H1 (cell line): ENCODE results near the gene SLC5A9. TPM values are rescaled to one million over a fixed set of nuclear protein-coding genes. Genes with fewer than 3 reads are reported as not detected.

Source experiments
- CTCF ChIA-PET: fragments of 300-600 bp; sonication (Branson Sonifier 250); formaldehyde crosslinking; loops from one replicate; lab custom pipeline; 2021; ENCODE audit not compliant: partially characterized antibody; lab: Charles Lee
- POLR2A ChIA-PET: fragments of 300-600 bp; sonication (Branson Sonifier 250); formaldehyde crosslinking; loops from one replicate; lab custom pipeline; 2021; ENCODE audit warnings: inconsistent platforms; ENCODE audit not compliant: partially characterized antibody; lab: Charles Lee
- DNase-seq, 2 experiments: peaks; one replicate each; pipeline versions ENCODE4 v3.0.0 to v3.0.0-alpha.2; 2010 to 2022; ENCODE audit warnings: low spot score in 2 of 2, low read depth in 1 of 2, mixed read lengths in 1 of 2
- FAIRE-seq: peaks from 2 replicates; lab custom pipeline; 2011; peaks lifted over from hg19 to GRCh38; lab: Jason Lieb, UNC
- H2AFZ ChIP-seq: 2 replicates; pipeline ENCODE4 v1.8.1; 2012; ENCODE audit warnings: low read length, inconsistent platforms
- H2AK5ac ChIP-seq: 2 replicates; pipeline ENCODE4 v1.6.1; 2013; ENCODE audit warnings: low read depth, low read length
- H2BK120ac ChIP-seq: replicated peaks from 2 replicates; pipeline ENCODE3; 2013; ENCODE audit warnings: low read depth, low read length, inconsistent platforms
- H2BK12ac ChIP-seq: 2 replicates; pipeline ENCODE4 v1.6.1; 2013; ENCODE audit warnings: low read depth, low read length
- H2BK15ac ChIP-seq: 2 replicates; pipeline ENCODE4 v1.6.1; 2013; ENCODE audit warnings: low read length
- H2BK20ac ChIP-seq: 2 replicates; pipeline ENCODE4 v1.6.1; 2013; ENCODE audit warnings: low read length
- H2BK5ac ChIP-seq: 2 replicates; pipeline ENCODE4 v1.6.1; 2013; ENCODE audit warnings: low read depth, low read length
- H3K14ac ChIP-seq: 2 replicates; pipeline ENCODE4 v1.6.1; 2013; ENCODE audit warnings: inconsistent platforms; ENCODE audit not compliant: insufficient read length
- H3K18ac ChIP-seq: 2 replicates; pipeline ENCODE4 v1.6.1; 2013; ENCODE audit warnings: low read length; ENCODE audit errors: extremely low read depth
- H3K23ac ChIP-seq: 2 replicates; pipeline ENCODE4 v1.6.1; 2013; ENCODE audit warnings: inconsistent platforms; ENCODE audit not compliant: insufficient read length
- H3K23me2 ChIP-seq: 2 replicates; pipeline ENCODE4 v1.6.1; 2013; ENCODE audit warnings: low read depth, low read length
- H3K27ac ChIP-seq: 2 replicates; pipeline ENCODE4 v1.6.1; 2011; ENCODE audit warnings: low read depth, low read length, inconsistent platforms
- H3K27me3 ChIP-seq, 4 experiments: replicated peaks in 1 of 4; 1 replicate in 1 of 4; 2 replicates in 3 of 4; pipeline versions ENCODE4 v1.6.1 to v1.8.1; 2011 to 2013; ENCODE audit warnings: low read length in 3 of 4, mild to moderate bottlenecking in 3 of 4, inconsistent platforms in 2 of 4, mixed read lengths in 2 of 4, moderate library complexity in 1 of 4; ENCODE audit not compliant: control insufficient read depth in 3 of 4, insufficient read depth in 3 of 4; ENCODE audit errors: extremely low read depth in 1 of 4
- H3K36me3 ChIP-seq, 4 experiments: 2 replicates each; pipeline versions ENCODE4 v1.6.1 to v1.8.1; 2011 to 2013; ENCODE audit warnings: mild to moderate bottlenecking in 4 of 4, low read length in 3 of 4, moderate library complexity in 2 of 4, control low read depth in 1 of 4, inconsistent platforms in 1 of 4; ENCODE audit not compliant: insufficient read depth in 4 of 4, control insufficient read depth in 2 of 4
- H3K4ac ChIP-seq: replicated peaks from 2 replicates; pipeline ENCODE3; 2013; ENCODE audit warnings: low read length, low read depth, mixed read lengths, inconsistent platforms; ENCODE audit not compliant: insufficient read length
- H3K4me1 ChIP-seq, 4 experiments: replicated peaks in 1 of 4; 1 replicate in 1 of 4; 2 replicates in 3 of 4; pipeline versions ENCODE4 v1.6.1 to v1.8.1; 2011 to 2013; ENCODE audit warnings: low read length in 3 of 4, inconsistent platforms in 2 of 4, mixed read lengths in 1 of 4; ENCODE audit not compliant: insufficient read depth in 4 of 4, control insufficient read depth in 3 of 4
- H3K4me2 ChIP-seq, 2 experiments: 2 replicates each; pipeline versions ENCODE4 v1.6.1 to v1.8.1; 2011 to 2013; ENCODE audit warnings: low read depth in 2 of 2, low read length in 2 of 2, control low read depth in 1 of 2, inconsistent platforms in 1 of 2, mild to moderate bottlenecking in 1 of 2; ENCODE audit not compliant: insufficient read depth in 1 of 2
- H3K4me3 ChIP-seq, 4 experiments: fragments of 200-600, 300-600 bp in 1 of 4; sonication (generic), shearing (Covaris generic), sonication (Bioruptor Twin) in 1 of 4; 2 replicates each; pipeline versions ENCODE4 v1.5.1 to v1.8.1; 2011 to 2016; ENCODE audit warnings: low read length in 4 of 4, low read depth in 3 of 4, control low read depth in 2 of 4, inconsistent platforms in 2 of 4, mild to moderate bottlenecking in 2 of 4, mixed read lengths in 1 of 4, moderate library complexity in 1 of 4; ENCODE audit not compliant: insufficient read depth in 2 of 4; ENCODE audit errors: extremely low read depth in 1 of 4
- H3K56ac ChIP-seq: replicated peaks from 2 replicates; pipeline ENCODE3; 2013; ENCODE audit warnings: low read depth, mild to moderate bottlenecking, mixed read lengths, low read length, inconsistent platforms; ENCODE audit not compliant: insufficient read length
- H3K79me1 ChIP-seq: 2 replicates; pipeline ENCODE4 v1.6.1; 2013; ENCODE audit warnings: low read depth, low read length, control low read depth
- H3K79me2 ChIP-seq, 2 experiments: 2 replicates each; pipeline versions ENCODE4 v1.6.1 to v1.8.1; 2012 to 2013; ENCODE audit warnings: low read length in 2 of 2, mild to moderate bottlenecking in 2 of 2, inconsistent platforms in 1 of 2; ENCODE audit not compliant: insufficient read depth in 2 of 2, control insufficient read depth in 1 of 2
- H3K9ac ChIP-seq, 4 experiments: replicated peaks in 1 of 4; 1 replicate in 1 of 4; 2 replicates in 3 of 4; pipeline versions ENCODE4 v1.6.1 to v1.8.1; 2011 to 2013; ENCODE audit warnings: low read depth in 3 of 4, low read length in 3 of 4, control low read depth in 2 of 4, mild to moderate bottlenecking in 2 of 4, moderate library complexity in 2 of 4, inconsistent platforms in 1 of 4; ENCODE audit errors: extremely low read depth in 1 of 4
- H3K9me3 ChIP-seq, 2 experiments: 2 replicates each; pipeline versions ENCODE4 v1.6.1 to v1.8.1; 2012 to 2013; ENCODE audit warnings: mild to moderate bottlenecking in 2 of 2, moderate library complexity in 2 of 2, control low read depth in 1 of 2, inconsistent platforms in 1 of 2, low read depth in 1 of 2, low read length in 1 of 2, mixed read lengths in 1 of 2; ENCODE audit not compliant: insufficient read depth in 2 of 2
- H4K20me1 ChIP-seq, 2 experiments: replicated peaks in 1 of 2; 2 replicates each; pipeline versions ENCODE3 to v1.8.1; 2011 to 2013; ENCODE audit warnings: inconsistent platforms in 2 of 2, low read length in 2 of 2, mild to moderate bottlenecking in 1 of 2; ENCODE audit not compliant: insufficient read depth in 2 of 2, control insufficient read depth in 1 of 2
- H4K5ac ChIP-seq: 2 replicates; pipeline ENCODE4 v1.6.1; 2013; ENCODE audit warnings: low read length, low read depth, mixed read lengths, inconsistent platforms; ENCODE audit not compliant: insufficient read length
- H4K8ac ChIP-seq: 2 replicates; pipeline ENCODE4 v1.8.0; 2013; ENCODE audit warnings: mild to moderate bottlenecking, moderate library complexity, low read length, inconsistent platforms; ENCODE audit not compliant: insufficient read depth; ENCODE audit errors: extremely low read depth
- H4K91ac ChIP-seq: replicated peaks from 2 replicates; pipeline ENCODE3; 2013; ENCODE audit warnings: low read length, mixed read lengths, inconsistent platforms; ENCODE audit not compliant: insufficient read length
- RAD21 ChIP-seq, 2 experiments: IDR thresholded peaks in 1 of 2; conservative IDR thresholded peaks in 1 of 2; 2 replicates each; pipeline ENCODE4 v1.6.1; 2011; ENCODE audit warnings: low read depth in 2 of 2, low read length in 2 of 2, improper control_type of control experiment in 1 of 2, inconsistent platforms in 1 of 2, mild to moderate bottlenecking in 1 of 2, moderate library complexity in 1 of 2
- SP1 ChIP-seq: IDR thresholded peaks from 2 replicates; pipeline ENCODE4 v1.6.1; 2011; ENCODE audit warnings: low read depth, low read length
- TAF1 ChIP-seq: IDR thresholded peaks from 2 replicates; pipeline ENCODE4 v1.6.1; 2011; ENCODE audit warnings: mild to moderate bottlenecking, low read depth, low read length
- WGBS, 2 experiments: shearing (Covaris generic) in 1 of 2; methylation state at CpG; one replicate each; pipeline versions ENCODE4 v1.1.6 to v1.1.7; 2013 to 2015; ENCODE audit warnings: low lambda C conversion rate in 2 of 2, mixed read lengths in 2 of 2, inconsistent platforms in 1 of 2, low coverage in 1 of 2, missing lambda C conversion rate in 1 of 2; ENCODE audit not compliant: insufficient replicate concordance in 2 of 2, insufficient coverage in 1 of 2, insufficient read length in 1 of 2; ENCODE audit errors: extremely low coverage in 1 of 2, missing lambda C conversion rate in 1 of 2; 5-methylcytosine and 5-hydroxymethylcytosine counted together
- polyA plus RNA-seq, 7 experiments: library from polyadenylated mRNA; depleted of rRNA in 3 of 7; stranded (reverse) in 5 of 7; unstranded in 2 of 7; fragments of >200 nt in 5 of 7; fragments of 200-250 nt in 2 of 7; gene quantifications; 1 replicate in 5 of 7; 2 replicates in 1 of 7; 4 replicates in 1 of 7; pipeline versions ENCODE4 v1.2.1 to v1.2.3, GENCODE V29; 2011 to 2013; ENCODE audit warnings: missing spikeins in 2 of 7, mixed read lengths in 2 of 7
- total RNA-seq: library from RNA; stranded (reverse); fragmentation: NEBNext Ultra II Directional; extraction: Animal tissue kit (Norgen Biotek cat#: 25700); gene quantifications from 2 replicates; pipeline ENCODE4 v1.2.1, GENCODE V29; 2021

SLC5A9 gene
- total and polyA plus RNA-seq, 2 of the 8 experiments (the other 6 are each of a cell fraction or from before 2014, with no cell fraction given) = 0.03 TPM; not detected in 1

DNA sequence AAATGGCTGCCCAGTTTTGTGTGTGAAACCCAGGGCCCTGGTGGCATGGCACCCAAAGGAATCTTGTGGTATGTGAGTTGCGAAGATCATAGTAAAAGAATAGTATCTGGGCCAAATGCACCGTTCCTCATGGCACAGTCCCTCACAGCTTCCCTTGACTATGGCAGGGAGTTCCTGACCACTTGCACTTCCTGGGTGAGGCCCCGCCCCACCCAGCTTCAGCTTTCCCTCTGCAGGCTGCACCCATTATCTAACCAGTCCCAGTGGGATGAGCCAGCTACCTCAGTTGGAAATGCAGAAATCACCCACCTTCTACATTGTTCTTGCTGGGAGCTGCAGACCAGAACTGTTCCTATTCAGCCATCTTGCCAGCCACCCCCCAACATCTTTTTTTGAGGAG is 63.0 kb downstream of the SLC5A9 start:
- Histone ChIP-seq H3K27me3 (no peaks in the 10 kb centered on the region), H4K20me1 (no peaks in the 10 kb centered on the region), H3K14ac (no peak overlapping the region), H3K4me1 (no peaks in the 10 kb centered on the region), H3K18ac (no peak overlapping the region), H2BK15ac (no peak overlapping the region), H3K79me2 (no peaks in the 10 kb centered on the region), H3K4ac (no peak overlapping the region), H3K56ac (no peak overlapping the region), H3K27ac (no peak overlapping the region), H3K36me3 (no peaks in the 10 kb centered on the region; a peak in 1 of 8 replicates), H3K4me2 (no peak overlapping the region), H3K23me2 (no peaks in the 10 kb centered on the region), H2BK20ac (no peak overlapping the region), H2BK120ac (no peak overlapping the region), H2BK12ac (no peak overlapping the region), H4K91ac (no peak overlapping the region), H4K8ac (no peak overlapping the region), H3K23ac (no peak overlapping the region), H3K4me3 (no peak overlapping the region), H2BK5ac (no peak overlapping the region), H2AK5ac (no peak overlapping the region), H3K9ac (no peak overlapping the region), H3K9me3 (peaks cover 6 to 8% of the 10 kb centered on the region in 2 experiments; a peak in 2 of 4 replicates), H4K5ac (no peak overlapping the region), H3K79me1 (no peaks in the 10 kb centered on the region), H2AFZ (no peak overlapping the region)
- DNase-seq (no peak), FAIRE-seq (no peak)
- WGBS, 2 experiments = 92% methylated on average over 3 of the region's 3 CpGs; no CpG with 5 or more reads in 1 of the 2 experiments
- CTCF ChIA-PET = interaction anchor here (1.1 to 1.3 kb wide), 2 partner anchors 129 to 214 kb away, joined by 3 read pairs; no protein-coding TSS in a partner anchor
- POLR2A ChIA-PET = no interaction called here
- TF ChIP-seq SP1 = no peak
- no peak for TF ChIP-seq RAD21 (IDR thresholded peaks at IDR 0.05 in 1 of 2, conservative IDR thresholded peaks at IDR 0.05 in 1 of 2; ENCODE audit: low read depth in 2 of 2, low read length in 2 of 2)
- TF ChIP-seq TAF1 = no peak
